ENCODE results near the gene ACBD3.

ACBD3 gene
- long read RNA-seq, partial matches to known transcripts, result 6 of 9 reads
- long read RNA-seq, other reads (novel, unspliced or antisense), result 1 of 9 reads

DNA sequence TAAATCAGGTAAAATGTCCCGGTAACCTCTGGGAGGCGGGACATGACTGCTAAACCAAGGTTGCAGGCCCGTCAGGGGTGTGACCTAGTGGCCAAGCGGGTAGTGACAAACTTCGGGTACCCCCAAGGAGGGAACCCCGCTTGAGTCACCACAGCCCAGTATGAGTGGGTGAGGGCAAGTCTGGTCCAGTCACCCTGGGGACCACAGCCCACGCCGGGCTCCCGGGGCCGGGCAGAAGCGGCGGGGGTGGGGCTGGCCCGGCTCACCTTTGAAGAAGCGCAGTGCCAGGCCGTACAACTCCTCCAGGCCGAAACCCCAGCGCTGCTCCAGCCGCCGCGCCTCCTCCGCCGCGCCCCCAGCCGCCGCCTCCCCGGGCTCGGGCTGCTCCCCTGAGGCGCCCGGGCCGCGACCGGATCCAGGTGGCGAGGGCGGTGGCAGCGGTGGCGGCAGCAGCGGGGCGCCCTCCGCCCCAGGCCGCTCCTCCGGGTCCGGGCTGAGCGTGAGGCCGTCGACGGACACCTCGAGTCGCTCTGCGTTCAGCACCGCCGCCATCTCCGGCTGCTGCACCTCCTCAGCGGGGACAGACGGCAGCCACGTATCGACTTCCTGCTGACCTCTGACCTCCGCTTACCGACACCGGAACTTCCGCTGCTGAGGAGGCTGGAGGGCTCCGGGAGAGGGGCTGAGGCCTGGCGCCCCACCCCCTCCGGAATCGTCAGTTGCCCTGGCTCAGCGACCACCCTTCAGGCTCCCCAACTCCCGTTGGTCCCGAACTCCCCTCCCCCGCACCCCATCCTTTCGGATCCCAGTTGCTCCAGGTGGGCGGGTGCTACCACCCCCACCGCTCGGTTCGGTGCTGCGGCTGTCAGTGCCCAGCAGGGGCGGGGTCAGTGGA lies at the start of gene ACBD3:
TSS of gene ACBD3 (minus strand) at position 618 of the 895 bp plus-strand sequence. CDS start at position 552, 66 bp downstream.
- H3K27ac ChIP-seq (replicated peaks), result peak within 1 kb of the TSS; percentile 79
- DNase-seq (ENCODE audit: low read depth in 1 of 2, low spot score in 1 of 2), result peak; percentile 65 to 89
- no peaks in the 10 kb centered on the region for H3K27me3 ChIP-seq (ENCODE audit: insufficient read depth, poor library complexity, severe bottlenecking)
- H3K4me3 ChIP-seq (replicated peaks; ENCODE audit: insufficient read depth, low read length), result peak within 1 kb of the TSS; percentile 99
- TF ChIP-seq POLR2AphosphoS5 (IDR thresholded peaks at IDR 0.05; ENCODE audit: low read depth) (peak; percentile 80), SPI1 (IDR thresholded peaks at IDR 0.05; ENCODE audit: borderline replicate concordance, low read depth) (no peak), GABPA (IDR thresholded peaks at IDR 0.05; ENCODE audit: low read depth) (peak; percentile 87)
- TF ChIP-seq, protein P1, sequence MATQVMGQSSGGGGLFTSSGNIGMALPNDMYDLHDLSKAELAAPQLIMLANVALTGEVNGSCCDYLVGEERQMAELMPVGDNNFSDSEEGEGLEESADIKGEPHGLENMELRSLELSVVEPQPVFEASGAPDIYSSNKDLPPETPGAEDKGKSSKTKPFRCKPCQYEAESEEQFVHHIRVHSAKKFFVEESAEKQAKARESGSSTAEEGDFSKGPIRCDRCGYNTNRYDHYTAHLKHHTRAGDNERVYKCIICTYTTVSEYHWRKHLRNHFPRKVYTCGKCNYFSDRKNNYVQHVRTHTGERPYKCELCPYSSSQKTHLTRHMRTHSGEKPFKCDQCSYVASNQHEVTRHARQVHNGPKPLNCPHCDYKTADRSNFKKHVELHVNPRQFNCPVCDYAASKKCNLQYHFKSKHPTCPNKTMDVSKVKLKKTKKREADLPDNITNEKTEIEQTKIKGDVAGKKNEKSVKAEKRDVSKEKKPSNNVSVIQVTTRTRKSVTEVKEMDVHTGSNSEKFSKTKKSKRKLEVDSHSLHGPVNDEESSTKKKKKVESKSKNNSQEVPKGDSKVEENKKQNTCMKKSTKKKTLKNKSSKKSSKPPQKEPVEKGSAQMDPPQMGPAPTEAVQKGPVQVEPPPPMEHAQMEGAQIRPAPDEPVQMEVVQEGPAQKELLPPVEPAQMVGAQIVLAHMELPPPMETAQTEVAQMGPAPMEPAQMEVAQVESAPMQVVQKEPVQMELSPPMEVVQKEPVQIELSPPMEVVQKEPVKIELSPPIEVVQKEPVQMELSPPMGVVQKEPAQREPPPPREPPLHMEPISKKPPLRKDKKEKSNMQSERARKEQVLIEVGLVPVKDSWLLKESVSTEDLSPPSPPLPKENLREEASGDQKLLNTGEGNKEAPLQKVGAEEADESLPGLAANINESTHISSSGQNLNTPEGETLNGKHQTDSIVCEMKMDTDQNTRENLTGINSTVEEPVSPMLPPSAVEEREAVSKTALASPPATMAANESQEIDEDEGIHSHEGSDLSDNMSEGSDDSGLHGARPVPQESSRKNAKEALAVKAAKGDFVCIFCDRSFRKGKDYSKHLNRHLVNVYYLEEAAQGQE (IDR thresholded peaks at IDR 0.05; ENCODE audit: insufficient replicate concordance, low read depth), result peak; percentile 23

DNA sequence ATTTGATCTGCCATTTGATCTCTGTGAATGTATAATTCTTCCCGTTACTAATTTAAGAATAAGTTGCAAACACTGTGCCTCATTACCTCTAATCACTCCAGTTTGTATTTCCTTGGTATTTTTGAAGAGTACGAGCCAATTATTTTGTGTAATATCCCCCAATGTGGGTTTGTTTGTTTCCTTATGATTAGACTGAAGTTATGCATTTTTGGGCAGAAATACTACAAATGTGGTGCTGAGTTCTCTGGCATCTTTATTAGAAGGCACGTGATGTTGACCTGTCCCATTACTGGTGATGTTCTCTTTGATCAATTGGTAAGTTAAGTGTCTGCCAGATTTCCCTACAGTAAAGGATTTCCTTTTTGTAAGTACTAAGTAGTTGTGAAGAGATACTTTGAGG lies 47.3 kb upstream of the ACBD3 start:
- TF ChIP-seq SPI1 (IDR thresholded peaks at IDR 0.05; ENCODE audit: borderline replicate concordance, low read depth), result no peak
- TF ChIP-seq GABPA (IDR thresholded peaks at IDR 0.05; ENCODE audit: low read depth), result no peak
- TF ChIP-seq, protein P2, sequence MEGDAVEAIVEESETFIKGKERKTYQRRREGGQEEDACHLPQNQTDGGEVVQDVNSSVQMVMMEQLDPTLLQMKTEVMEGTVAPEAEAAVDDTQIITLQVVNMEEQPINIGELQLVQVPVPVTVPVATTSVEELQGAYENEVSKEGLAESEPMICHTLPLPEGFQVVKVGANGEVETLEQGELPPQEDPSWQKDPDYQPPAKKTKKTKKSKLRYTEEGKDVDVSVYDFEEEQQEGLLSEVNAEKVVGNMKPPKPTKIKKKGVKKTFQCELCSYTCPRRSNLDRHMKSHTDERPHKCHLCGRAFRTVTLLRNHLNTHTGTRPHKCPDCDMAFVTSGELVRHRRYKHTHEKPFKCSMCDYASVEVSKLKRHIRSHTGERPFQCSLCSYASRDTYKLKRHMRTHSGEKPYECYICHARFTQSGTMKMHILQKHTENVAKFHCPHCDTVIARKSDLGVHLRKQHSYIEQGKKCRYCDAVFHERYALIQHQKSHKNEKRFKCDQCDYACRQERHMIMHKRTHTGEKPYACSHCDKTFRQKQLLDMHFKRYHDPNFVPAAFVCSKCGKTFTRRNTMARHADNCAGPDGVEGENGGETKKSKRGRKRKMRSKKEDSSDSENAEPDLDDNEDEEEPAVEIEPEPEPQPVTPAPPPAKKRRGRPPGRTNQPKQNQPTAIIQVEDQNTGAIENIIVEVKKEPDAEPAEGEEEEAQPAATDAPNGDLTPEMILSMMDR (IDR thresholded peaks at IDR 0.05; ENCODE audit: insufficient read depth, low read length), result no peak
- Histone ChIP-seq H3K27ac (replicated peaks) (no peak overlapping the region), H3K27me3 (ENCODE audit: insufficient read depth, poor library complexity, severe bottlenecking) (no peaks in the 10 kb centered on the region), H3K4me3 (replicated peaks; ENCODE audit: insufficient read depth, low read length) (no peak overlapping the region)
- no peak for DNase-seq (ENCODE audit: low read depth in 1 of 2, low spot score in 1 of 2)

DNA sequence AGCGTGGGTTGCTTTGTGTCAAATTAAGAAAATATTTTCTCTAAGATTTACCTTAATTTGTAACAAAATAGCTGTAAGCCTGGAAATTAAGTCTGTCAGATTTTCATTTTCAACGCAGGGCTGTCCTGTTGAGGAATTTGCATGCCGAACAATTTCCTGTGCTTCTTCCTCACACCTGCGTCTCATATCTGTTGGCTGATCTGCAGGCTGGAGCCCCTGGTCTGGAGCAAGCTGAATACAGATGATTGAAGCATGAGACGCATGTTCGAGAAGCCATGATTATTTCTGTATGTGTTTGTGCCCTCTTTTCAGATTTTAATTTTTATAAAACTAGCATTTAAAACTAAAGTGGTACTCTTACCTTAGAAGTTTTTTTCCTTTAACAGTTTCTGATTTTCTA lies 46.8 kb upstream of the ACBD3 start:
- no peak for TF ChIP-seq SPI1 (IDR thresholded peaks at IDR 0.05; ENCODE audit: borderline replicate concordance, low read depth)
- no peak for TF ChIP-seq GABPA (IDR thresholded peaks at IDR 0.05; ENCODE audit: low read depth)
- TF ChIP-seq POLR2AphosphoS5 (IDR thresholded peaks at IDR 0.05; ENCODE audit: low read depth), result no peak
- TF ChIP-seq, protein P2 (IDR thresholded peaks at IDR 0.05; ENCODE audit: insufficient read depth, low read length), result no peak
- TF ChIP-seq, protein P1 (IDR thresholded peaks at IDR 0.05; ENCODE audit: insufficient replicate concordance, low read depth), result no peak
- Histone ChIP-seq H3K27me3 (ENCODE audit: insufficient read depth, poor library complexity, severe bottlenecking) (no peaks in the 10 kb centered on the region), H3K27ac (replicated peaks) (no peak overlapping the region), H3K4me3 (replicated peaks; ENCODE audit: insufficient read depth, low read length) (no peak overlapping the region)
- no peak for DNase-seq (ENCODE audit: low read depth in 1 of 2, low spot score in 1 of 2)

DNA sequence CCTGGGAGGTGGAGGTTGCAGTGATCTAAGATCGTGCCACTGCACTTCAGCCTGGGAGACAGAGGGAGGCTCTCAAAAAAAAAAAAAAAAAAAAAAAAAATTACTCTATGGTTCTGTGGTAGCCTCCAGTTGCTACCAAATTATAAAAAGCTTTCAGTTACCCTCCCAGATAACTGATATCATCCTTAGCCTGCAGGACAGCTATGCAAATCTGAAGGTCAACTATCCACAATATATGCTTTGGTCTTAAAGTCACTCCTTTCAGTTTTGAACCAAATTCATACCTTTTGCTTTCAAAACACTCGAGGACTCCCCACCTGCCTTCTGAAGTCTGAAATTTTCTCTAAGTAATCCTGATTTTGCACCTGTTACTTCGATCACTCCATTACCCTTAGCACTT lies 40.1 kb upstream of the ACBD3 start:
- Histone ChIP-seq H3K27me3 (ENCODE audit: insufficient read depth, poor library complexity, severe bottlenecking) (peaks cover 17% of the 10 kb centered on the region), H3K27ac (replicated peaks) (no peak overlapping the region), H3K4me3 (replicated peaks; ENCODE audit: insufficient read depth, low read length) (no peak overlapping the region)
- TF ChIP-seq, protein P2 (IDR thresholded peaks at IDR 0.05; ENCODE audit: insufficient read depth, low read length), result no peak
- TF ChIP-seq GABPA (IDR thresholded peaks at IDR 0.05; ENCODE audit: low read depth) (no peak), POLR2AphosphoS5 (IDR thresholded peaks at IDR 0.05; ENCODE audit: low read depth) (no peak), SPI1 (IDR thresholded peaks at IDR 0.05; ENCODE audit: borderline replicate concordance, low read depth) (no peak)
- TF ChIP-seq, protein P1 (IDR thresholded peaks at IDR 0.05; ENCODE audit: insufficient replicate concordance, low read depth), result no peak
- DNase-seq (ENCODE audit: low read depth in 1 of 2, low spot score in 1 of 2), result no peak
